Activated CD8-positive, alpha-beta memory T cell treated with anti-CD3 and anti-CD28 coated beads, Interleukin-2, amount 50 U/mL, for 24 hours (primary cell): Measurements from ENCODE around the gene COPG1.
"Not testable (repeated sequence)": the region's sequence is repeated elsewhere in the genome, so short reads cannot be mapped to it uniquely, and the experiment has no call there.

Experiments
- DNase-seq: peaks from one replicate; pipeline ENCODE4 v3.0.0-alpha.2; 2020; ENCODE audit errors: extremely low read depth

COPG1 gene, protein sequence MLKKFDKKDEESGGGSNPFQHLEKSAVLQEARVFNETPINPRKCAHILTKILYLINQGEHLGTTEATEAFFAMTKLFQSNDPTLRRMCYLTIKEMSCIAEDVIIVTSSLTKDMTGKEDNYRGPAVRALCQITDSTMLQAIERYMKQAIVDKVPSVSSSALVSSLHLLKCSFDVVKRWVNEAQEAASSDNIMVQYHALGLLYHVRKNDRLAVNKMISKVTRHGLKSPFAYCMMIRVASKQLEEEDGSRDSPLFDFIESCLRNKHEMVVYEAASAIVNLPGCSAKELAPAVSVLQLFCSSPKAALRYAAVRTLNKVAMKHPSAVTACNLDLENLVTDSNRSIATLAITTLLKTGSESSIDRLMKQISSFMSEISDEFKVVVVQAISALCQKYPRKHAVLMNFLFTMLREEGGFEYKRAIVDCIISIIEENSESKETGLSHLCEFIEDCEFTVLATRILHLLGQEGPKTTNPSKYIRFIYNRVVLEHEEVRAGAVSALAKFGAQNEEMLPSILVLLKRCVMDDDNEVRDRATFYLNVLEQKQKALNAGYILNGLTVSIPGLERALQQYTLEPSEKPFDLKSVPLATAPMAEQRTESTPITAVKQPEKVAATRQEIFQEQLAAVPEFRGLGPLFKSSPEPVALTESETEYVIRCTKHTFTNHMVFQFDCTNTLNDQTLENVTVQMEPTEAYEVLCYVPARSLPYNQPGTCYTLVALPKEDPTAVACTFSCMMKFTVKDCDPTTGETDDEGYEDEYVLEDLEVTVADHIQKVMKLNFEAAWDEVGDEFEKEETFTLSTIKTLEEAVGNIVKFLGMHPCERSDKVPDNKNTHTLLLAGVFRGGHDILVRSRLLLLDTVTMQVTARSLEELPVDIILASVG

DNA sequence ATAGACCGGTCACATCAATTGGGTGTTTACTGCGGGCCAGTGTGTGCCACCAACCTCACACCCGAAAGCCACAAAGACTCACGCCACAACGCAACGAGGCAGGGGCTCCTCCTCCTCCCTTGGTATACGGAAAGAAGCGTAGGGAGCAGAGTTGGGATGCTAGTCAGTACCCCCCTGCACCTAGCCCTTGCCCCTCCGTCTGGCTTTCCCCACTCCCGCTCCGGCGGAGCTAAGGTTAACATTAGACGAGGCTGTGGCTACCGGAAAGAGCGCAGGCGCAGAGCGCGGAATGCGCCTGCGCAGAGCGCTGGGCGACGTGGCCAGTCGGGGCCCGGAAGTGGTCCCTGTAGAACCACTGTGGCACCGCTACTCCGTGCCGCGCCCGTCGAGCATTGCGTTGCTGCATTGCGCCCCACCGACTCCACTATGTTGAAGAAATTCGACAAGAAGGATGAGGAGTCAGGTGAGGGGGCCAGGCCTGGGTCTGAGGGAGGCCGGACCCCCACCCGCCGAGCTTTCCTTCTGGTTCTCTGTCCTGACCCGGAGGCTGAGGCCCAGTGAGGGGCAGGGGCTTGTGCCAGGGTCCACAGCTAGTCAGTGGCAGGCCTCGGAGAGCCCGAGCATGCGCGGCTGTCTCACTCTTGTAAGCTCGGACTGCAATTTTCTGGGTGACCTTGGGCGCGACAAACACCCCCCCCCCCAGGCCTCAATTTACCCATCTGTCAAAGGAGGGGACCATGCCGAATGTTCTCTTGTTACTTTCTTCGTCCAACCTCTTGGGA lies at the start of gene COPG1:
Gene COPG1, plus strand, starts transcription at position 323 of the 782 bp plus-strand sequence. Its CDS starts 104 bp downstream, at position 427.
- peak; percentile 58 for DNase-seq

DNA sequence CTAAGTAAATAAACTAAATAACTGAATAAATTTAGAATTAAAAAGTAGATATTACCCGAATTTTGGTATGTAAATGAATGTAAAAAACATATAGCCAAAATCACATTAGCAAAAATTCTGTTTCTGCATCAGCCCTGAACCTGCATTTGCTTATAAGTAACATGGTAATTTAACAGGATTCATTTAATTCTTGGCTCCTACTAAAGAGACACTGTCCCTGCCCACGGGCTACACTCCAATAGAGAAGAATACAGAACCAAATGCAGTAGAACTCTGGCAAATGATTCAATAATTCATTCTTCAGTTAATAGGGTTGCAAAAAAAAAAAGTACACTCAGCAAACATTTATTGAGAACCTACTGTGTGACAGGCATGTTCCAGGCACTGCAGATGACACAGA lies 44.9 kb upstream of the COPG1 start:
- no peak for DNase-seq

DNA sequence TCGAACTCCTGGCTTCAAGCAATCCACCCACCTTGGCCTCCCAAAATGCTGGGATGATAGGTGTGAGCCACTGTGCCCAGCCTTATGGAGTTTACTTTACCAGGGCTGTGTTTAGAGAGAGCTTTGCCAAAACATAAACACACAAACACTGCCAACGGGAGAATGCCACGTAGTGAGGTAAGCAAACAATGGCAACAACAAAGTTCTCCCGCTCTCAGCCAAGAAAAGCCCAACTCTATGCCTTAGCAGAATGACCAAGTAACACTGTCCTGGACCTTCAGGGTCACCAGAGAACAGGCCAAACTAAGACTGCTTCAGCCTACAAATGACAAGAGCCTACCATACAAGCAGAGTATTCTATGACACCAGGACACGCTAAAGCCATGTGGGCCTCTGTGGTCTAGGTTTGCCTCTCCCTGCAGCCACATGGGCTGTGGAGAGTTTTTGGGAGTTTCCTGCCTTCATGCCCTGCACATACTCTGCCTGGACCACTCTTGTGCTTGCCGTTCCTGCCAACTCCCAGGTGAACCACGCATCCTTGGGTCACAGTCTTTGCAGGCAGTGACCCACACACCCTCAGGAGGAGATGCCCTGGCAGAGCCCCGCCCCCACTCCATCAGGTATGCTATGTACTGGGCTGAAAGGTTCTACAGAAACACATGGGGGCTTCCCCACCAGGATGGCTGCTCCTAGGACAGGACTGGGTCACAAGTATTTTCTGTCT lies 44.1 kb upstream of the COPG1 start:
- no peak for DNase-seq

DNA sequence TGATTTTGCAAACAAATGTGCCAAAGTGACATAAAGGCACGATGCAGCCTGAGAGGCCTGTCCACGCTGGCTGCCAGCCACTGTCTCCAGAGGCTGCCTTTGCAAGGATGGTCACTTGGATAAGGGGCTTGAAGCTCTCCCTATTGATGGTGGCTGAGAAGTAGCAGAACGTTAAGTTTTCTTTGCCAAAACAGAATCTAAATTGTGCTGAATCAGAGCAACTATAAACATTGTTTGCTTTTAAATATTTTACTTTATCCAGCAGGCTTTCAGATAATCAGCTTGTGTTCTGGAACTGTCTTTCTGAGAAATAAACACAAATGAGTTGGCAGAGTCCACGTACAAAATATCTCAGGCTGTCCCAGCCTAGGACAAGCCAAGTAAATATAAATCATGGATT lies 41.9 kb upstream of the COPG1 start:
- no peak for DNase-seq

DNA sequence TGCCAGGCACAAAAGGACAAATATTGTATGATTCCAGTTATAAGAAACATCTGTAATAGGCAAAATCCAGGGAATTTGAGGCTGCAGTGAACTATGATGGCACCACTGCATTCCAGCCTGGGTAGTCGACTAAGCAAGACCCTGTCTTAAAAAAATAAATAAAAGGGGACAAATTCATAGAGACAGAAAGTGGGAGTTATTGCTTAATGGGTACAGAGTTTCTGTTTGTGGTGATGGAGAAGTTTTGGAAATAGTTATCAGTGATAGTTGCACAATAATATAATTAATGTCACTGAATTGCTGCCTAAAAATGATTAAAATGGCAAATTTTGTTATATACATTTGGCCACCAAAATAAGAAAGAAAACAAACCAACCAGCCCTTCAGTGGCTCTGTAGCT lies 38.1 kb upstream of the COPG1 start:
- no peak for DNase-seq

DNA sequence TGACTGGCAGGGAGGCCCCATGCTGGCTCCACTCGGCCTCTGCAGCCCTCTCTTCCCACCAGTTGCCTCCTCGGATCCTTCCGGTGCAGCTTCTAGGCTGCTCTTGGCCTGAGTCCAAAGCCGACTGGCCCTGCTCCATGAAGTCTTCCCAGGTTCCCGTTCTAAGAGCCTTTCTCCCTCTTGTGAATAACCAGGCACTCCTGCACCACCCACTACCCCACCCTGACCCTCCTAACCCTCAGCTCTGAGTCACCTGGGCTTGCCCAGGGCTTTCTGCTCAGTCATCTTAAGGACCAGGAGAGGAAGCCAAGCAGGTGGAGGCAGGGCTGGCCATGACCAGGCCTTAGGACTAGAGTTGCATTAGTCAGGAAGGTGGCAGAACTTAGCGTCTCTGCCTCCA lies 37.6 kb upstream of the COPG1 start:
- DNase-seq = no peak

DNA sequence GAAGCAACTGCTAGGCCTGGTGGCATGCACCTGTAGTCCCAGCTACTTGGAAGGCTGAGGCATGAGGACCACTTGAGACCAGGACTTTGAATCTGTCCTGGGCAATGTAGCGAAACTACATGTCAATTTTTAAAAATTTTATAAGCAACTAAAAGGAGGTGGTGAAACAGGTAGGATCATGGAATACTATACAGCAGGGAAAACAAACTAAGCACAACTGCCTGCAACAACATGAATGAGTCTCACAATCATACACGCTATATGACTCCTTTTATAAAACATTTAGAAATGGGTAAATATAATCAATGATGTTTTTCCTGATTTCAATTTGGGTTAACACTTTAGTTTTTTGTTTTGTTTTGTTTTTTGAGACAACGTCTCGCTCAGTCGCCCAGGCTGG lies 36.2 kb upstream of the COPG1 start:
- DNase-seq = no peak

DNA sequence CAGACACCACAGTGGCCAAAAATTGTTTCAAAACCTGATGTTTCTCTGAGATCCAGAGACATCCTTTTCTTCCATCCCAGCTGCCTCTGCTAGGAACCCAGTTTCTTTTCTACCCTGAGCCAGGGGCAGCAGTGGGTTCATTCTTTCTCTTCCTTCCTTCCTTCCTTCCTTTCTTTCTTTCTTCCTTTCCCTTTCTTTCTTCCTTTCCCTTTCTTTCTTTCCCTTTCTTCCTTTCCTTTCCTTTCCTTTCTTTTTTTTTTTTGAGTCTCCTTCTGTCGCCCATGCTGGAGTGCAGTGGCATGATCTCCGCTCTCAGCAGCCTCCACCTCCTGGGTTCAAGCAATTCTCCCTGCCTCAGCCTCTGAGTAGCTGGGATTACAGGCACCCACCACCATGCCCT lies 30.7 kb upstream of the COPG1 start:
- no peak for DNase-seq

DNA sequence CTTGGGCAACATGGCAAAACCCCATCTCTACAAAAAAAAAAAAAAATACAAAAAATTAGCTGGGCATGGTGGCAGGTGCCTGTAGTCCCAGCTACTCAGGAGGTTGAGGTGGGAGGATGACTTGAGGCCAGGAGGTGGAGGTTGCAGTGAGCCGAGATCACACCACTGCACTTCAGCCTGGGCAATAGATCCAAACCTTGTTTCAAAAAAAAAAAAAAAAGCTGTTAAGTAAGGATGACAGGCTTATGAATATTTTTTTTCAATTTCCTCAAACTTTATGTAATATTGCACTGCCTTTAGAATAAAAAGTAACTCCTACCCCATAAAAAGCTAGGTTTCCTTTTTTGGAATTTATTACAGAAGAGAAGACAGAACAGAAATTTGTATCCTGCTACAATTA lies 25.0 kb upstream of the COPG1 start:
- not testable (repeated sequence) for DNase-seq

DNA sequence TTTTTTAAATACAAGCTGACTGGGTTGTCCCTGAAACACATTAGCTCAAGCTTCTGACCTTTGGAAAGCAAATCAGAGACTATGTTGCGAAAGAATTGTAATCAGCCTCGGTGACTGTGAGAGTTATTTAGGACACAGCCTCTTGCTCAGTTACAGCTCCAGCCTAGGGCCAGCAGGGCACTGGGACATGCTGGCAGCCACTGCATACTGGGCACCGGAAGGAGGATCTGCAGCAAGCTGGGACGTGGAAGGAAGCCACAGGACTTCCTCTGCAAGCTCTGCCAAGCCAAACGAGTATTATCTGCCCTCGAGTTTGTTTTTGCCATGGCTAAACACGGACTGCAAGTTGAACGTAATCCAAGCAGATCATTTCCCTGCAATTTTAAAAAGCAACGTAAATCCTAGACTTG lies 24.4 kb upstream of the COPG1 start:
- no peak for DNase-seq

DNA sequence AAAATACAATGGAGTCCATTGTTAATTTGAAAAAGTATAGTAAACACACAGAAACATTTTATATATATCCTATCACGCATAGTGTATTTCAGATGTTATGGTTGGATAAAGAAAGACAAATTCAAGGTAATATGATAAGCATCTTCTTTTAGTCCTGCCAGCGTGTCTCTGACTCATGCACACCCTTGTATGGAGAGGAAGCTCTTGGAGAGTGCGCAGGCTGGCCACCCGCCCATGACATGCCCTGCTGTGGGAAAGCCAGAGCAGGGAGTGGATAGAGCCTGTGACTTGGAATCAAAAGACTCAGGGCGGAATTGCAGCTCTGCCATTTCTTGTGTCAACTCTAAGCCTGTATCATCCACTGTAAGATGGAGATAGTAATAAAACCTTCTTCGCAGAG lies 23.0 kb upstream of the COPG1 start:
- DNase-seq = no peak

DNA sequence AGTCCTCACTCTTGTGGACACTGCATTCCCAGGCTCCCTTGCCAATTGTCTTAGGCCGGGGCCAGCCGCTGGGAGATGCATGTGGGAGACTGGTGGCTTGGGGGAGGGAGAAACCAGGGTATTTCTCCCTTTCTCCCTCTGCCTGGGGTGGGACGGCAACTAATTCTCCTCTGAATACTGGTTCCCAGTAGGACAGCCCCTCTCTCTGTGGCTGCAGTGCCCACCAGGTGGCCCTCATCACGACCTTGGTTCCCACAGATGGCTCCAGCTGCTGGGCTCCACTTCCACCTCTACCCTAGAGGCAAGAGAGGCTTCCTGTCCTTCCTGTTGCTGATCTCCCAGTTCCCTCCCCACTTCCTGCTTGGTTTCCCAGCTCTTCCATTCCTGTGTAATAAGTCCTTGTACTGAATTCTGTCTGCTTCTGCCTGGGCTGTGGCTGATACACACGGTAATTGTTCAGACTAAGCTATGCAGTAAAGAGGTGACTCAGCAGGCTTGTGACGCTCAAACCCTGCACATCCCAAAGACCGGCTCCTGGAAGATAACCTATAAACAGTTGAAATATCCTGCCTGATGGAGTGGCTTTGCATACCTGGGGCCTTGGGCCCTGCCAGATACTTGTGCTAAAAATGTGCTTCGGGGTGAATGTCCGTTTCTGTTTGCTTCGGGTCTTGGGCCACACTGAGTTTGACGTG lies 20.4 kb upstream of the COPG1 start:
- DNase-seq = no peak

DNA sequence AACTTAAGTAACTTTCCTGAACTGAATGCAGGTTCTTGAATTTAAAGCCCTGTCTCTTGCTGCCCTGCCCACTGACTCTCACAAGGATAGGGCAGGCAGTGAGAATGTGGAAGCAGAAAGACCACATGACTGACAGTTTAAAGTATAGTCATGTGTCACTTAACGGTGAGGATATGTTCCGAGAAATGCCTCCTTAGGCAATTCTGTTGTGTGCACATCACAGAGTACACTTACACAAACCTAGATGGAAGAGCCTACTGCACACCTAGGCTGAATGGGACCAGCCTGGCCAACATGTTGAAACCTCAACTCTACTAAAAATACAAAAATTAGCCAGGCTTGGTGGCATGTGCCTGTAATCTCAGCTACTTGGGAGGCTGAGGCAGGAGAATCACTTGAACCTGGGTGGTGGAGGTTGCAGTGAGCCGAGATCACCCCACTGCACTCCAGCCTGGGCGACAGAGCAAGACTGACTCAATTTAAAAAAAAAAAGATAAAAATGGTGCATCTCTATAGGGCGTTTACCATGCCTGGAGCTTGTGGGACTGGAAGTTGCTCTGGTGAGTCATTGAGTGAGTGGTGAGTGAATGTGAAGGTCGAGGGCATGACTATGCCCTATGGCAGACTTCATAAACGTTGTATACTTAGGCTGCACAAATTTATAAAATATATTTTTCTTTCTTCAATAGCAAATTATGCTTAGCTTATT lies 18.9 kb upstream of the COPG1 start:
- no peak for DNase-seq

DNA sequence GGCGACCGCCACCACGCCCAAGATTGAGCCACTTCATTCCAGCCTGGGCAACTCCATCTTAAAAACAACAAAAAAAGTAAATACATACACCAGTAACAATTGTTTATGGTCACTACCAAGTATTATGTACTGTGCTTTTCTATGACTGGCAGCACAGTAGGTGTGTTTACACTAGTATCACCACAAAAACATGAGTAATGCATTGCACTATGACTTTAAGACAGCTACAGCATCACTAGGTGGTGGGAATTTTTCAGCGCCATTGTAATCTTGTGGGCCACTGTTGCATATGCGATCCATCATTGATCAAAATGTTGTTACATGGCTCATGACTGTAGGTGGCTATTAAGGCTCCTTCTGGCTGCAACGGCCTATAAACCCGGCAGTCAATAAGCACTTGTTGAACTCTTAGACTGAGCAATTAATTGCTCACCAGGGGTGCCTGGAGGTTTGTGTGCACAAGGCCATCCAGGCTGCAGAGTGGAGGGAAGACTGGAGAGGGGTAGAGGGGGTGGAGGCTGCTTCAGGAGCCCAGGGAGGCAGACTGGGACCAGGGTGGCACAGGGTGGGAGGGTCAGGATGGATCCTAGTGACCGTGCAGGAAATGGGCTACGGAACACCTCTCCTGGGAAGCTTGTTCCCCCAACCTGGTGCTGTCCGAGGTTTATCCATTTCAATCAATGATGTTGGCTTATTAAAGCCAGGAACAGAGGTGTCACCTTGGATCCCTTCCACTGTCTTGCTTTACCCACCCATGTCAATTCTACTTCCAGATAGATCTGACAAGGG lies 17.9 kb upstream of the COPG1 start:
- DNase-seq = no peak

DNA sequence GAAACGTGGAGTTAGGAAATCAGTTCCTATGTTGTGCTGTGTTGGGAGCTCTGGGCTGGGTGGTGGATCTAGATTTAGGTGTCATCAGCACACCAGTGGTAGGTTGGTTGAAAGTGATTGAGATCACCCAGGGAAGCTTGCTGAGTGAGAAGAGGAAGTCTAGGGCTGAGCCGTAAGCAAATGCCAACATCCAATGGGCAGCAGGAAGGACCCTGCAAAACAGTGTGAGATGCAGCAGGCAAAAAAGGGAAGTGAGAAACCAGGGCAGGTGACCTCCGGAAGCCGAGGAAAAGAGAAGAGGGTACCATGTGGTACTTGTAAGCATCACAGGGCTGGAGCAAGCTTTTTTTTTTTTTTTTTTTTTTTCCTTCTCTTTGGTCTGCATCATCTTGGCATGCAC lies 15.9 kb upstream of the COPG1 start:
- DNase-seq = no peak

DNA sequence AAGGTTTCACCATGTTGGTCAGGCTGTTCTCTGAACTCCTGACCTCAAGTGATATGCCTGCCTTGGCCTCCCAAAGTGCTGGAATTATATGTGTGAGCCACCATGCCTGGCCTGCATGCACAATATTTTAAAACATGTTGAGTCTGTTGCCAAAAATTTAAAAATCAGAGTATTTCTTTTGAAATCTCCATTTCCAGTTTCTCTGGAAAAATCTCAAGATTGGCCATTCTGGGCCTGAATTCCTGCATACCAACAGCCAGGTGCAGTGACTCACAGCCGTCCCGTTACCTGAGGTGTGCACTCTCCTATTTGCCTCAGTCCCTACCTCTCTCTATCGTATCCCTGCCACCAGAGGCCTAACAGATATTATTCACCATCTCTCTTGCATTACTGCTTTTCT lies 15.0 kb upstream of the COPG1 start:
- DNase-seq = no peak

DNA sequence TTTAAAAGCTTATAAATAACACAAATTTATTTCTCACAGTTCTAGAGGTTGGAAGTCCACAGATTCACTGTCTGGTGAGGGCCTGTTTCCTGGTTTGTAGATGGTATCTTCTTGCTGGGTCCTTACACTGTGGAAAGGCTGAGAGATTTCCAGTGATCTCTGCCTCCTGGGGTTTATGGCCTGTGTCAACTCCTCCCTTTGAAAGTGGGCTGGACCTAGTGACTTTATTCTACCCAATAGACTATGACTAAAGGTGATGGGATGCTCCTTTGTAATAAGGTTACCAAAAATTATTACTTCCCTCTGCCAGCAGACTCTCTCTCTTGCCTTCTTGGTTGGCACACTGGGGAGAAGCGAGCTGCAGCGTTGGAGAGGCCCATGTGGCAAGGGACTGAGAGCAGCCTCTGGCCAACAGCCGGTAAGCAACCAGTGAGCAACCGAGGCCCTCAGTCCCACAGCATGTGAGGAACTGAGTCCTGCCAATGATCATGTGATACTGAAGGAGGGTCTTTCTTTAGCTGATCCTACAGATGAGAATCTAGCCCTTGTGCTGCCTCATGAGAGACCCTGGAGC lies 14.0 kb upstream of the COPG1 start:
- DNase-seq = no peak

DNA sequence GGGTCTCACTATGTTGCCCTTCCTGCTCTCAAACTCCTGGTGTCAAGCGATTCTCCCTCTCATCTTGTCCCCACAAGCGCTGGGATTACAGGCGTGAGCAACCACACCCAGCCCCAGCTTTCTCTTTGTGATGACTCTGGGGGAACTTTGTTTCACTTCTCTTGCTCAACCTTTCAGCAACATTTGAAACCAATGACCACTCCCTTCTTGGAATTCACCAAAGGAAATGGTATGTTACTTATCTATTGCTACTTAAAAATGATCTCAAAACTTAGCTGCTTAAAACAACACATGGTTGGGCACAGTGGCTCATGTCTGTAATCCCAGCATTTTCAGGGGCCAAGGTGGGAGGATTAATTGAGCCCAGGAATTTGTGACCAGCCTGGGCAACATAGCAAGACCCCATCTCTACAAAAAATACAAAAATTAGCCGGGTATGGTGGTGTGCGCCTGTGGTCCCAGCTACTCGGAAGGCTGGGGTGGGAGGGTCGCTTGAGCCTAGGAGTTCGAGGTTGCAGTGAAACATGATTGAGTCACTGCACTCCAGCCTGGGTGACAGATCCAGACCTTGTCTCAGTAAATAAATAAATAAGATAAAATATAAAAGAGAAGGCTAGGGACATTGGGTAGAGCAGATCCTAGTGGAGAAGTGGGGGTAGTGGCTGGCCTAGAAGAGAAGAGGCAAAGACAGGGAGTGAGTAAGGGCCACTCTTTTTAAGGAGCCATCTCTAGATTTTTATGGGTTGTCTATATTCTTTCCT lies 10.3 kb upstream of the COPG1 start:
- no peak for DNase-seq
